ENCODE results near the gene ADAMTS16. TPM values are rescaled to one million over a fixed set of nuclear protein-coding genes. Genes with fewer than 3 reads are reported as not detected.

Gene ADAMTS16
- total RNA-seq, 2 donors from 2014 or later = not detected

- Mint-ChIP-seq H3K9me3 (no peaks in the 10 kb centered on the region), H3K27me3 (peaks cover 6% of the 10 kb centered on the region), H3K27ac (no peak overlapping the region), H3K36me3 (ENCODE audit: low read depth) (no peaks in the 10 kb centered on the region), H3K4me1 (no peaks in the 10 kb centered on the region), H3K4me3 (no peak overlapping the region)
- ATAC-seq (replicated peaks) = no peak
Measured at GRCh38 chr5:5327126-5327525, 187.0 kb downstream of the ADAMTS16 start.

GRCh38 chr5:5330728-5331452 is 190.8 kb downstream of the ADAMTS16 start:
- no peaks in the 10 kb centered on the region for H3K9me3 Mint-ChIP-seq
- H3K27me3 Mint-ChIP-seq = peaks cover 9% of the 10 kb centered on the region
- no peak for ATAC-seq (replicated peaks)
- H3K36me3 Mint-ChIP-seq (ENCODE audit: low read depth) = no peaks in the 10 kb centered on the region
- no peaks in the 10 kb centered on the region for H3K4me1 Mint-ChIP-seq
- no peak overlapping the region for H3K4me3 Mint-ChIP-seq
- H3K27ac Mint-ChIP-seq = no peak overlapping the region

- H3K9me3 Mint-ChIP-seq = no peaks in the 10 kb centered on the region
- H3K27ac Mint-ChIP-seq = no peak overlapping the region
- no peaks in the 10 kb centered on the region for H3K36me3 Mint-ChIP-seq (ENCODE audit: low read depth)
- no peak overlapping the region for H3K4me3 Mint-ChIP-seq
- no peaks in the 10 kb centered on the region for H3K4me1 Mint-ChIP-seq
- H3K27me3 Mint-ChIP-seq = peaks cover 14% of the 10 kb centered on the region
- ATAC-seq (replicated peaks) = no peak
Measured at GRCh38 chr5:5331848-5332247, 191.7 kb downstream of the ADAMTS16 start.

- peaks cover 14% of the 10 kb centered on the region for H3K27me3 Mint-ChIP-seq
- no peak overlapping the region for H3K4me3 Mint-ChIP-seq
- ATAC-seq (replicated peaks) = no peak
- no peaks in the 10 kb centered on the region for H3K4me1 Mint-ChIP-seq
- H3K36me3 Mint-ChIP-seq (ENCODE audit: low read depth) = no peaks in the 10 kb centered on the region
- no peak overlapping the region for H3K27ac Mint-ChIP-seq
- no peaks in the 10 kb centered on the region for H3K9me3 Mint-ChIP-seq
Measured at GRCh38 chr5:5332287-5332686, 192.2 kb downstream of the ADAMTS16 start.

GRCh38 chr5:5335107-5335506 is 195.0 kb downstream of the ADAMTS16 start:
- Mint-ChIP-seq H3K27me3 (peaks cover 8% of the 10 kb centered on the region), H3K36me3 (ENCODE audit: low read depth) (no peaks in the 10 kb centered on the region), H3K27ac (no peak overlapping the region), H3K4me1 (no peaks in the 10 kb centered on the region), H3K4me3 (no peak overlapping the region), H3K9me3 (no peaks in the 10 kb centered on the region)
- ATAC-seq (replicated peaks) = no peak

DNA sequence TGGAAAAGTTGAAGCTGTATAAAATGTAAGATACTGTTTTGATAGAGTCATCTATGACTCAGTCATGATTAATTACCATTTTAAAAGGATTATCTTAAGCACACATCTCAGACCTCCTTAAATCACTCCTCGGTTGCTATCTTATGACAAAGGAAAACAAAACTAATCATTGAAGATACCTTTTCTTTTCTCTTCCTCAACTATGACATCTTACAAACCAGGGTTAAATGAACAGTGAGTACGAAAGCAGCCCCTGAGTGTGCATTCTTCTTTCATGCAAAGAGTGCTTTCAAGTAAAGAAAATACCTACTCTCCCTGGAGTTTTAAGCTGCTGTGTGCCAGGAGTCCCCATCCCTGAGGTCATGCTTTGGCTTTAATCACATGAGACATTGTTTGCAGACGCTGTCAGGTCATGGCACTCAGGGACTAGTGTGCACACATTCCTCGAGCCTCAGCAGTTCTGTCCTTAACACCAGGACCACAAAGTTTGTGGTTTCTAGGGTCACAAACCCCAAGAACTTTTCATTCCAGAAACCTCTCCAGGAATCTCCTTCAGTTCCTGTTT is 195.7 kb downstream of the ADAMTS16 start:
- Mint-ChIP-seq H3K27ac (no peak overlapping the region), H3K9me3 (peaks cover 3% of the 10 kb centered on the region), H3K36me3 (ENCODE audit: low read depth) (no peaks in the 10 kb centered on the region), H3K4me1 (no peaks in the 10 kb centered on the region), H3K4me3 (no peak overlapping the region), H3K27me3 (peaks cover 8% of the 10 kb centered on the region)
- no peak for ATAC-seq (replicated peaks)

DNA sequence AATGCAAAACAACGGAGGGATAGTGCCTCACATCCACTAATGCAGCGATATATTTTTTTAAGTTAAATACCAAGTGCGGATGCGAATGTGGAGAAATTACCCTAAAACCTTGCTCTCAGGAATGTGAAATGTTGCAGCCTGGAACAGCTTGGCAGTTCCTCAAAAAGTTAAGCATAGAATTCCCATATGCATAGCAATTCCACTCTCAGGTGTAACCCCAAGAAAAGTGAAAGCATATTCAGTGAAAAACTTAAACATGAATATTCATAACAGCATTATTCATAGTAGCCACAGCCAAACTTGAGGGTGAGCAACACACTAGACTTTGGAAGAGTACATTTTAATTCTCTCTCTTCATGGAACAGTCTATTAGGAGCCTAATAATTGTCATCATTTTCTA is 199.1 kb downstream of the ADAMTS16 start:
- Mint-ChIP-seq H3K36me3 (ENCODE audit: low read depth) (no peaks in the 10 kb centered on the region), H3K27me3 (peaks cover 17% of the 10 kb centered on the region), H3K4me3 (no peak overlapping the region), H3K9me3 (peaks cover 3% of the 10 kb centered on the region), H3K4me1 (no peaks in the 10 kb centered on the region), H3K27ac (no peak overlapping the region)
- no peak for ATAC-seq (replicated peaks)

GRCh38 chr5:5340206-5340729 is 200.1 kb downstream of the ADAMTS16 start:
- peaks cover 18% of the 10 kb centered on the region for H3K27me3 Mint-ChIP-seq
- H3K4me1 Mint-ChIP-seq = no peaks in the 10 kb centered on the region
- H3K9me3 Mint-ChIP-seq = peaks cover 3% of the 10 kb centered on the region
- H3K27ac Mint-ChIP-seq = no peak overlapping the region
- ATAC-seq (replicated peaks) = no peak
- H3K4me3 Mint-ChIP-seq = no peak overlapping the region
- H3K36me3 Mint-ChIP-seq (ENCODE audit: low read depth) = no peaks in the 10 kb centered on the region

DNA sequence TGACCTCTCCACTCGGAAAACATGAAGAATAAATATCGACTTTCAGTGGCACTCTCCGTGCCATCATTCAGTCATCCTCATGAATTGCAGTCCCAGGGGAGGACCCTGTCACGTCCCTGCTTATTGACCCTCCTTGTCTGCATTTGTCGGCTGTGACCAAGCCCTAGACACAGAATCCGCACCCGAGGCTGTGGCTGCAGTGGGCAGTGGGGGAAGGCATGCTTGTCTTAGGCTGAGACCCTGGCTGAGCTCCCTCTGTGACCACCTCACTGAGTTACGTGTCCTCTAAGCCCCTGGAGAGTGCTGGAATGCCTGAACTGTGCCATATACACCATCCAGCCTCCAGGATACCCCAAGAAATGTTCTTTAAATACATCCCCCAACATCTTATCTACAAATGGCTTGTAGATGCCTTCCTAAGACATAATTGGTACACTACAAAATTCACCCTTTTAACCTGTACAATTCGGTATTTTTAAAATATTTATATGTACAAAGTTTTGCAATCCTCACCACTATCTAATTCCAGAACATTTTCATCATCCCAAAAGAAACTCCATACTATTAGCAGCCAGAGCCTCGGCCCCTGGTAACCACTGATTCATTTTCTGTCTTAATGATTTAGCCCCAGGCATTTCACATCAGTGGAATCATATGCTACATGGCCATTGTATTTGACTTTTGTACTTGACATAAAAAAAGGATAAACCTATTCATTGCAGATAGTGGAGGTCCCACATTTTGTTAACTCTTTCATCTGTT is 201.6 kb downstream of the ADAMTS16 start:
- ATAC-seq (replicated peaks) = no peak
- H3K4me1 Mint-ChIP-seq = no peaks in the 10 kb centered on the region
- peaks cover 18% of the 10 kb centered on the region for H3K27me3 Mint-ChIP-seq
- H3K27ac Mint-ChIP-seq = no peak overlapping the region
- H3K9me3 Mint-ChIP-seq = peaks cover 3% of the 10 kb centered on the region
- no peaks in the 10 kb centered on the region for H3K36me3 Mint-ChIP-seq (ENCODE audit: low read depth)
- H3K4me3 Mint-ChIP-seq = no peak overlapping the region

GRCh38 chr5:5342784-5343183 is 202.7 kb downstream of the ADAMTS16 start:
- Mint-ChIP-seq H3K9me3 (peaks cover 3% of the 10 kb centered on the region), H3K36me3 (ENCODE audit: low read depth) (no peaks in the 10 kb centered on the region), H3K4me3 (no peak overlapping the region), H3K4me1 (no peaks in the 10 kb centered on the region), H3K27ac (no peak overlapping the region), H3K27me3 (peaks cover 20% of the 10 kb centered on the region)
- no peak for ATAC-seq (replicated peaks)

GRCh38 chr5:5343568-5343967 is 203.4 kb downstream of the ADAMTS16 start:
- peaks cover 3% of the 10 kb centered on the region for H3K9me3 Mint-ChIP-seq

DNA sequence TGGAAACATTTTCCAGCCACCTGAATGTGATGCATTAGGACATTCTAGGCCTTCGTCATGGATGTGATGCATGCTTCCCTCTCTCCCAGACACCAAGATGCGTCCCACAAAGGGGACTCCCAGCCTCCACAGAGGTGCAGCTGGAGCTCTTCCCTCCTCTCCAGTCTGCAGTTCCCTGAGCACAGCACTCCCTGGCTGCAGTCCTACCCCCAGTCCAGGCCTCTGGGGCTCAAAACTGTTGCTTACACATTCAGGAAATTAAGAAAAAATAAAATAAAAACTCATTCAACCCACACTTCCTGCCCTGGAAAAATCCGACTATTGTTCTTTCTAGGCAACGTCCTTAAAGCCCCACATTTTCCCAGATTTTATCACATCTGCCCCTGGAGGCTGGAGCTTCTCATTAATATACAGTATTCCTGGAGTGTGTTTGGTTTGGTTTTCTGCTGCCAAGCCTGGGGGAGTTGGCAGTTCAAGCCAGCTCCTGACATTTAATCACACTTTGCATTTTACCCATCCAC is 204.0 kb downstream of the ADAMTS16 start:
- ATAC-seq (replicated peaks) = no peak
- H3K4me3 Mint-ChIP-seq = no peak overlapping the region
- no peak overlapping the region for H3K27ac Mint-ChIP-seq
- H3K9me3 Mint-ChIP-seq = peaks cover 3% of the 10 kb centered on the region
- no peaks in the 10 kb centered on the region for H3K36me3 Mint-ChIP-seq (ENCODE audit: low read depth)
- no peaks in the 10 kb centered on the region for H3K4me1 Mint-ChIP-seq
- peaks cover 26% of the 10 kb centered on the region for H3K27me3 Mint-ChIP-seq

More at GRCh38 chr5:5343568-5343967, 203.4 kb downstream of the ADAMTS16 start:
- no peaks in the 10 kb centered on the region for H3K36me3 Mint-ChIP-seq (ENCODE audit: low read depth)
- peaks cover 24% of the 10 kb centered on the region for H3K27me3 Mint-ChIP-seq
- no peaks in the 10 kb centered on the region for H3K4me1 Mint-ChIP-seq
- no peak for ATAC-seq (replicated peaks)
- H3K4me3 Mint-ChIP-seq = no peak overlapping the region
- H3K27ac Mint-ChIP-seq = no peak overlapping the region

GRCh38 chr5:5344606-5345005 is 204.5 kb downstream of the ADAMTS16 start:
- no peak overlapping the region for H3K4me3 Mint-ChIP-seq
- no peaks in the 10 kb centered on the region for H3K36me3 Mint-ChIP-seq (ENCODE audit: low read depth)
- peaks cover 3% of the 10 kb centered on the region for H3K9me3 Mint-ChIP-seq
- H3K27ac Mint-ChIP-seq = no peak overlapping the region
- no peak for ATAC-seq (replicated peaks)
- peaks cover 31% of the 10 kb centered on the region for H3K27me3 Mint-ChIP-seq
- no peaks in the 10 kb centered on the region for H3K4me1 Mint-ChIP-seq

DNA sequence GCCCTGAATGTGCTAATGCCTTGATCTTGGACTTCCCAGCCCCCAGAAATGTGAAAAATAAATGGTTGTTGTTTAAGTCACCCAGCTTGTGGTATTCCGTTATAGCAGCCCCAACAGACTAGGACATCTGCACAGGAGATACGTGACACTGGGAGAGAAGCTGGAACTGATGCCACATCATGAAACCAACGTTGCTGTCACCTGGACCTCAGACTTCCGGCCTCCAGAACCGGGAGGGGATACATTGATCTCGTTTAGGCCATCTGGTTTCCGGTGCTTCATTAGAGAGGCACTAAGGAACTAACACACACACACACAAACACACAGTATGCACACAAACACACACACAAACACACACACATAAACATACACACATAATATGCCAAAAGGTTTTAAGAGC is 207.3 kb downstream of the ADAMTS16 start:
- Mint-ChIP-seq H3K9me3 (no peaks in the 10 kb centered on the region), H3K4me1 (no peaks in the 10 kb centered on the region), H3K36me3 (ENCODE audit: low read depth) (no peaks in the 10 kb centered on the region), H3K4me3 (no peak overlapping the region), H3K27me3 (peaks cover 32% of the 10 kb centered on the region), H3K27ac (no peak overlapping the region)
- no peak for ATAC-seq (replicated peaks)
